DOHH2 (cell line): ENCODE data around the gene TLE7.

ENCODE experiments used
- EZH2phosphoT487 ChIP-seq: fragments of 200-600 bp; sonication (generic); IDR thresholded peaks from 2 replicates; pipeline ENCODE4 v1.6.1; 2017; ENCODE audit warnings: borderline replicate concordance, mild to moderate bottlenecking, antibody characterized with exemption, low read length, moderate library complexity, mixed read lengths
- TF ChIP-seq, protein P1 (sequence below): fragments of 200-600 bp; sonication (generic); IDR thresholded peaks from one replicate; pipeline ENCODE4 v1.5.1; 2014; ENCODE audit warnings: antibody characterized with exemption, mild to moderate bottlenecking, low read depth, low read length; ENCODE audit not compliant: poor library complexity, severe bottlenecking

DNA sequence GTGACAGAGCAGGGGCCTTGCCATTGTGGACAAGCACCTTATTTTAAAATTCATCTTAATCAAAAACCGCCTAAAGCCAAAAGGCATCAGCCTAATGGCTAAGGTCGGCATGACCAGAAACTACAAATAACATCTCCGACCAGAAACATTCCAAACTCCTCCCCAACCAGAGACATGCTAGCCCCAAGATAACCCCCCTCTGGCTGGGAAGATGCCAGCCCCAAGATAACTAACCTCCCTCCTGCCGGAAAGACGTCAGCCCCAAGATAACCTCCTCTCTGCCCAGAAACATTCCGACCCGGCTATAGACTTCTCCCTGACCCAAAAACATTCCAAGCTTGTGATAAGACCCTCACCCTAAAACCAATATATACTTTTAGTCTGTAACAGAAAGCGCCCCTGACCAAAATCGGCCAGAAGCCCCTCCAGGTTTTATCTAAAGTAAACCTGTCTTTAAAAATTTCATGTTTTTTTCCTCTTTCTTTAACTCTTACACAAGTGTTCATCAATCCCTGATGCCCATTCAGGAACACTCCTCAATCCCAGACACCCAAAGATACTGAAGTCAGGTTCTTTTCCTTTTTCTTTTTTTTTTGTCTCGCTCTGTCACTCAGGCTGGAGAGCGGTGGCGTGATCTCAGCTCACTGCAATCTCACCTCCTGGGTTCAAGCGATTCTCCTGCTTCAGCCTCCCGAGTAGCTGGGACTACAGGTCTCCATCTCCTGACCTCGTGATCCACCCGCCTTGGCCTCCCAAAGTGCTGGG, 32.7 kb downstream of the TLE7 start:
- TF ChIP-seq, protein P1, sequence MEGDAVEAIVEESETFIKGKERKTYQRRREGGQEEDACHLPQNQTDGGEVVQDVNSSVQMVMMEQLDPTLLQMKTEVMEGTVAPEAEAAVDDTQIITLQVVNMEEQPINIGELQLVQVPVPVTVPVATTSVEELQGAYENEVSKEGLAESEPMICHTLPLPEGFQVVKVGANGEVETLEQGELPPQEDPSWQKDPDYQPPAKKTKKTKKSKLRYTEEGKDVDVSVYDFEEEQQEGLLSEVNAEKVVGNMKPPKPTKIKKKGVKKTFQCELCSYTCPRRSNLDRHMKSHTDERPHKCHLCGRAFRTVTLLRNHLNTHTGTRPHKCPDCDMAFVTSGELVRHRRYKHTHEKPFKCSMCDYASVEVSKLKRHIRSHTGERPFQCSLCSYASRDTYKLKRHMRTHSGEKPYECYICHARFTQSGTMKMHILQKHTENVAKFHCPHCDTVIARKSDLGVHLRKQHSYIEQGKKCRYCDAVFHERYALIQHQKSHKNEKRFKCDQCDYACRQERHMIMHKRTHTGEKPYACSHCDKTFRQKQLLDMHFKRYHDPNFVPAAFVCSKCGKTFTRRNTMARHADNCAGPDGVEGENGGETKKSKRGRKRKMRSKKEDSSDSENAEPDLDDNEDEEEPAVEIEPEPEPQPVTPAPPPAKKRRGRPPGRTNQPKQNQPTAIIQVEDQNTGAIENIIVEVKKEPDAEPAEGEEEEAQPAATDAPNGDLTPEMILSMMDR: no peak
- TF ChIP-seq EZH2phosphoT487: no peak
